COLO668 (cell line): ENCODE measurements around the gene GALNT7.
"Not testable (repeated sequence)": the region's sequence is repeated elsewhere in the genome, so short reads cannot be mapped to it uniquely, and the experiment has no call there.

ENCODE experiments used
- DNase-seq: peaks from one replicate; lab custom pipeline; 2025; ENCODE audit not compliant: unreplicated experiment; lab: John Stamatoyannopoulos, UW

Gene GALNT7

DNA sequence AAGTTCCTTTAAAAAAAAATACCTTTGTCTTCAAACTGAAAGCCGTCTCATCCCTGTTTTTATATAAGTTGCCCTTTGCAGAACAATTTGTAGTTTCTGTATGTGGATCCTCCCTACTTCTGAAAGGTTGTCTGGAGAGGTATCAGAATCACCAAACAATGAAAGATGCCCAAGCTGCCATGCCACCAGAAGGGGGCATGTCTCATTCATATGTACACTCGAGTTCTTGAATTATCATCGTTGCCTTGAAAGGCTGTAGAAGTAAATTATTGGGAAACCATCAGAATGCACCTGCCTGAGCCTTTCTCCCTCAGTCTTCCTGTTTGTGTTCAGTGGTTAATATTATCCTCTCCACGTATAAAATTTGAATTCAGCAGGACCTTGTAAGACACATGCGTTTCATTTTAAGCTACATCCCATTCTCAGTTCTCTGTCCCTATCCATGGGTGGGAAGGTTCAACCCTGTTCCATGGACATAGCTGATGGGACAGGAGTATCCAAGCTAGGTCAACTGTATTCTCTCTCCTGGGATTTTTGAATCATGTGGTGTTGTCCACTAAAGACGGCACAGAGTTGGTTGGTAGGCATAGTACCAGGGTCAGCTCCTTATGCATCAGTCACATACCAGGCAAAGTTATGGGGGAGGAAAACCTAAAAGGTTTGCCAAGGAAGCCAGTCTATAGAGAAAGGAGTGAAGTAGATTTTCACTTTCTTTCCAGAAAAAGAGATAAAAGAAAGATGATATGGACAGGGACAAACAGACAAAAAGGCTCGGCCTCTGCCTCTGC is 24.0 kb downstream of the GALNT7 start:
- peak; percentile 19 for DNase-seq

GRCh38 chr4:173194157-173194556 is 25.5 kb downstream of the GALNT7 start:
- no peak for DNase-seq

DNA sequence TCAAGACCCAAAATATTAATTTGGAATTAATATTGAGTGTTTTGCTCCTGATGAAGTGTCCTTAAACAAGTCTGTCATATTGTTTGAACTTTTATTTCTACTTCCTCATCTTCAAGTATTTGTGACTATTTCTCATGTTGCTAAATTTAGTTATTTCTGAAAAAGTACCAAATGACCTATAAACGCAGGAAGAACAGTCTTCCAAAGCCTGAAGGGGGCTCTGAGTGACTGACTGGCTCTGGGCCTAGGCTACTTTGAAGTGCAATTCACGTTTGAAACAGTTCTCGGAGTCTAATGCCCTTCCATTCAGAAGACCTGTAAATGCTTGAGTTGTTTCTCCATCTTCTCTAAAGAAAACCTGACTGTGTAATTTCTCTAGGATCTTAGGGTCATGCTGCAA is 26.5 kb downstream of the GALNT7 start:
- no peak for DNase-seq

GRCh38 chr4:173199553-173199952 is 30.9 kb downstream of the GALNT7 start:
- no peak for DNase-seq

GRCh38 chr4:173200103-173200884 is 31.7 kb downstream of the GALNT7 start:
- DNase-seq: no peak

DNA sequence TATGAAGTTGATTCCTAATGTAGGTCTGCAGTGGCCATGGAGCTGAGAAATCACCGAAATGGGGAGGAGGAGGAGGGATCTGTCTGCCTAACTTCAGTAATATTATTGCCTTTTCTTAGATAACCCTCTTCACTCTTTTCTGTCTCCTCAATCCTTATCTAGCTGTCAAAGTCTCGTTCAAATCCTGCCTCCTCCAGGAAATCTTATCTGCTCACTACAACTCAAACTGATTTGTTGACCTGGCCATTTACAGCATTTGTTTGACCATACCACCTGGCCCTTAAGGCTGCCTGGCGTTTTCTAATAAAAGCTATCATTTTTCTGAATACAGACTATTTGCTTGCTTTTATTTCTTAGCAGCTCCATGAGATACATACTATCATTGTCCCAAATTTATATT is 33.8 kb downstream of the GALNT7 start:
- no peak for DNase-seq

DNA sequence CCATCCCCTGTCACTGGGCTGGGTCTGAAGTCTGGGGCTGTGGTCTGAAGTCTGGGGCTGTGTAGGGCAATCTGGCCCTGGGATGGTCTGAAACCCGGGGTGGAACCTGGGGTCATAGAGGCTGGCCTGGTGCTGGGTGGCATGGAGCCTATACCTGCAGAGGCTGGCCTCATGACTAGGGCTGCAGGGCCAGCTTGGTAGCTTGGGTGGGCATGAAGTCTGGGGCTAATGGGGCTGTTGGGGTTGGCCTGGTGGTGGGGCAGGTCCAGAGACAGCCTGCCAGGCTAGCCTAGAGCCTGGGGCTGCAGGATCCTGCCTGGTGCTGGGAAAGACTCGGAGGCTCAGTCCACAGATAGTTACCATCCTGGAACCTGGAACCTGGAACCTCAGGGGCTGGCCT is 37.0 kb downstream of the GALNT7 start:
- DNase-seq: no peak

GRCh38 chr4:173208420-173208819 is 39.8 kb downstream of the GALNT7 start:
- no peak for DNase-seq

DNA sequence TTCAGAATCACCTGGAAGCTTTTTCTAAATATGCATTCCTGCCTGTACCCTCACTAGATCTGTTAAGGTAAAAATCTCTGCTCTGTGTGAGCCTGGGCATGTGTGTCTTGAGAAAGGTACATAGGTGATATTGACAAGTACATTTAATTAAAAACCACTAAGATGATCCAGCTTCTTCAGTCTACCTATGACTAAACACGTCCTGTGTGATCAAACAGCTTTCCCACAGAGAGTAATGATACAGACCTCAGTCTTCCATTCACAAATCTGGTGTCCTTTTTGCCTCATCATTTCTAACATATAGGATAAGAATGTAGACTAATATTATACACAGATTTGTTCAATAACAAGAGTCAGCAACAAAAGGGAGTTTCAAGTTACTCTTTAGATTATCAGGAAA is 42.6 kb downstream of the GALNT7 start:
- no peak for DNase-seq

- DNase-seq: no peak
Observed at GRCh38 chr4:173211838-173212237, 43.2 kb downstream of the GALNT7 start.

DNA sequence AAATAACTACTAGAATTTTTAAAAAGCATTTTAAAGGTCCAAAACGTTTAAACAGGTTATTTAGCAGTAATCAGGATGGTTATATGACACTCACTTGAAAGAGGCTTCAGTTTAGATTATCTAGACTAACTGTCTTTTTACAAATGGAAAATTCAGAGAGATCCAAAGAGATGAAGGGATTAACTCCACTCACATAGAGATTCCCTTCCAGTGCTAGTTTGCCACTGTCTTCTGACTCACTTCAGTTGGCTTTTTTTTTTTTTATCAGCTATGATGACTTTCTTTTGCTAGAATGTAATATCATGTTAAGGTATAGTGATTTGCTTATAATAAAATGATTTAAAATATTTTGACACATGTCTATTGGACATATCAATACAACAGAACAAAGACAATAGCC is 43.8 kb downstream of the GALNT7 start:
- no peak for DNase-seq

- no peak for DNase-seq
Observed at GRCh38 chr4:173213296-173213695, 44.7 kb downstream of the GALNT7 start.

GRCh38 chr4:173214231-173214630 is 45.6 kb downstream of the GALNT7 start:
- DNase-seq: no peak

GRCh38 chr4:173214661-173215060 is 46.0 kb downstream of the GALNT7 start:
- no peak for DNase-seq

DNA sequence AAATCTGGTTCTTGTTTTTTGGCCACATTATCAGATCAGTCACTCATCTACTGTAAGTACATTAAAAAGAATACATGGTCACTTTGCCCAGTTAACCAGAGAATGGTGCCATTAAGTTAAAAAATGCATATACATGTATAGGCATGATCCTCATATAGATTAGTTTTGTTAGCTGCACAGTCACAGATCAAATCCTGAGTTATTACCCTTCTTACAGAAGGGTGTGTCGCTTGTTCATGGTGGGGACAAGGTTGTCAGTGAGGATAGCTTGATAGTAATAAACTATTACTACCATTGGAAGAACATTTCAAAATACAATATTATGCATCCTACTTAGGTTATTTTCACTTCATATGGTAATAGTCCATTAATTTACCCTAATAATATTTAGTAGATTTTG is 48.5 kb downstream of the GALNT7 start:
- no peak for DNase-seq

GRCh38 chr4:173217727-173218126 is 49.1 kb downstream of the GALNT7 start:
- DNase-seq: no peak

DNA sequence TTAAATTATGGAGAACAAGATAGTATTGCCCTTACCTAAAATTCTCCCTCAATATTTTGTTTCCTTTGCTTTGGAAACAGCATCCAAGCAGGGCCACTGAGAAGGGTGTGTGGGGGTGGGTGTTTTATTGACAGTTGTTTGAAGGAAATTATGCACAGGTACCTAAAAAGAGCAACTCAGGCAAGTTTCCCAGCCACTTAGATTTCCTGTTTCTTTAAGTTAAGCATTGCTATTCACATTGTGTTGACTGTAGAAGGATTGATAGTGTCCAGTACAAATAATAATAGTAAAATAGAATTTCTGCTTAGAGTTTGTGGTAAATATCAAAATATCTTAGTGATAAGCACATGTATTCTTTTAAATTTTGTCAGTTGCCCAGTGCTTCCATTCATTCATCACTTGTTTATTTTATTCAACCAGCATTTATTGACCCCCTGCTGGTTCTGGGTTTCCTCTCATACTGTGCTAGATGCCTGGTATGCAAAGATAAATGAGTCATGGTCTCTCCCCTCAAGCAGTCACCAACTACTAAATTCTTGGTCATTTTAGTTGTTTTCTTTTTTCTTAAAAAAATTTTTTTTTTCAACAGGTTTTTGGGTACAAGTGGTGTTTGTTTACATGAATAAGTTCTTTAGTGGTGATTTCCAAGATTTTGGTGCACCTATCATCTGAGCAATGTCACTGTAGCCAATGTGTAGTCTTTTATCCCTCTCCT is 50.0 kb downstream of the GALNT7 start:
- no peak for DNase-seq

DNA sequence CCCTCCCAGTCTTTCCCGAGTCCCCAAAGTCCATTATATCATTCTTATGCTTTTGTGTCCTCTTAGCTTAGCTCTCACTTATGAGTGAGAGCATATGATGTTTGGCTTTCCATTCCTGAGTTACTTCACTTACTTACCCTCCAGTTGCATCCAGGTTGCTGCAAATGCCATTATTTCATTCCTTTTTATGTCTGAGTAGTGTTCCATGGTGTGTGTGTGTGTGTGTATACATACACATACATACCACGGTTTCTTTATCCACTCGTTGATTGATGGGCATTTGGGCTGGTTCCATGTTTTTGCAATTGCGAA is 50.5 kb downstream of the GALNT7 start:
- not testable (repeated sequence) for DNase-seq

DNA sequence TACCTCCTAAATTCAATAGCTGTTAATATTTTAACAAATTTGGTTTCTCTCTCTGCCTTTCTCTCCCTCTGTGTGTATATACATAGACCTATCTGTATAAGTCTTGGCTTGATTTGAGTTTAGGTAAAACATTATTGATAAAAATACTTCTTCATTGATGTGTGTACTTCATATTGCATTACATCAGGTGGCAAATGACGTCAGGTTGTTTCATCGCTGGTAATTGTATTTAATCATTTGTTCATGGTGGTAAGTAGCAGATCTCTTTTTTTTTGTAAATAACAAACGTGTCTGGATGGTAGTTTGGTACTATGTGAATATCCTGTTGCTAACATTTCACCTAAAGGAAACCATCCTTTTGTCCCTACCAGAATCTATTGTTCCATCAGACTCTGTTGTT is 55.1 kb downstream of the GALNT7 start:
- DNase-seq: no peak

- DNase-seq: no peak
Observed at GRCh38 chr4:173226401-173226888, 57.8 kb downstream of the GALNT7 start.

GRCh38 chr4:173227756-173228155 is 59.1 kb downstream of the GALNT7 start:
- no peak for DNase-seq

- DNase-seq: no peak
Observed at GRCh38 chr4:173230062-173230461, 61.5 kb downstream of the GALNT7 start.
